WTC11 (cell line): ENCODE results near the gene IGFBP4. TPM values are rescaled to one million over a fixed set of nuclear protein-coding genes. Genes with fewer than 3 reads are reported as not detected.

ENCODE experiments used
- ATAC-seq: fragments of 200-7000 bp; cut with Tn5 transposase; 2 replicates; pipeline ENCODE4 v1.10.0; 2021; ENCODE audit warnings: mild to moderate bottlenecking, moderate library complexity
- CTCF ChIA-PET: fragments of 300-600 bp; sonication (Branson Sonifier 250); formaldehyde crosslinking; loops from one replicate; lab custom pipeline; 2021; ENCODE audit warnings: antibody characterized with exemption; lab: Charles Lee
- POLR2A ChIA-PET: fragments of 350-600 bp; sonication (Branson Sonifier 250); formaldehyde crosslinking; loops from one replicate; lab custom pipeline; 2021; ENCODE audit warnings: antibody characterized with exemption; lab: Charles Lee
- DNase-seq: peaks from one replicate; pipeline ENCODE4 v3.0.0; 2021; ENCODE audit warnings: low spot score
- H3K27ac Mint-ChIP-seq: 2 replicates; pipeline ENCODE4 v1.8.0; 2021; ENCODE audit warnings: mixed read lengths
- H3K27me3 Mint-ChIP-seq: 2 replicates; pipeline ENCODE4 v1.8.0; 2021; ENCODE audit warnings: low read depth, mild to moderate bottlenecking, moderate library complexity, mixed read lengths
- H3K36me3 Mint-ChIP-seq: 2 replicates; pipeline ENCODE4 v1.8.0; 2021; ENCODE audit warnings: mixed read lengths
- H3K4me1 Mint-ChIP-seq: 2 replicates; pipeline ENCODE4 v1.8.0; 2022; ENCODE audit warnings: mixed read lengths
- H3K4me3 Mint-ChIP-seq: 2 replicates; pipeline ENCODE4 v1.8.0; 2021; ENCODE audit warnings: mild to moderate bottlenecking, moderate library complexity, mixed read lengths
- H3K9me3 Mint-ChIP-seq: 2 replicates; pipeline ENCODE4 v1.8.0; 2021; ENCODE audit warnings: mixed read lengths
- ATF2 ChIP-seq: sonication (generic); formaldehyde crosslinking; IDR thresholded peaks from 2 replicates; pipeline ENCODE4 v1.8.1; 2022; ENCODE audit warnings: low read depth, missing genetic modification reagents, borderline replicate concordance
- CREM ChIP-seq: sonication (generic); formaldehyde crosslinking; IDR thresholded peaks from 2 replicates; pipeline ENCODE4 v1.8.1; 2022; ENCODE audit warnings: mild to moderate bottlenecking, missing genetic modification reagents, moderate library complexity
- EMX1 ChIP-seq: fragments of 250-450 bp; sonication (Bioruptor Pico); IDR thresholded peaks from 2 replicates; pipeline ENCODE4 v1.8.0; 2021; ENCODE audit warnings: mild to moderate bottlenecking
- JAZF1 ChIP-seq: fragments of 250-450 bp; sonication (Bioruptor Pico); IDR thresholded peaks from 2 replicates; pipeline ENCODE4 v1.9.0; 2021; ENCODE audit warnings: moderate library complexity, mild to moderate bottlenecking, inconsistent platforms
- PREB ChIP-seq: sonication (generic); formaldehyde crosslinking; IDR thresholded peaks from 2 replicates; pipeline ENCODE4 v1.8.1; 2022; ENCODE audit warnings: mild to moderate bottlenecking, missing genetic modification reagents, moderate library complexity, borderline replicate concordance
- RORB ChIP-seq: fragments of 250-450 bp; sonication (Bioruptor Pico); IDR thresholded peaks from 2 replicates; pipeline ENCODE4 v1.9.0; 2021; ENCODE audit warnings: mild to moderate bottlenecking
- SMAD4 ChIP-seq: sonication (generic); formaldehyde crosslinking; IDR thresholded peaks from 2 replicates; pipeline ENCODE4 v1.8.0; 2022; ENCODE audit warnings: mild to moderate bottlenecking, missing genetic modification reagents
- SP1 ChIP-seq: sonication (generic); formaldehyde crosslinking; conservative IDR thresholded peaks from 2 replicates; pipeline ENCODE4 v1.8.1; 2022; ENCODE audit warnings: missing genetic modification reagents
- TEAD1 ChIP-seq: sonication (generic); formaldehyde crosslinking; IDR thresholded peaks from 2 replicates; pipeline ENCODE4 v1.8.0; 2022; ENCODE audit warnings: mild to moderate bottlenecking, missing genetic modification reagents
- ZNF121 ChIP-seq: sonication (generic); formaldehyde crosslinking; IDR thresholded peaks from 2 replicates; pipeline ENCODE4 v1.8.0; 2023; ENCODE audit warnings: missing genetic modification reagents
- ZNF219 ChIP-seq: sonication (generic); formaldehyde crosslinking; IDR thresholded peaks from 2 replicates; pipeline ENCODE4 v1.8.0; 2023; ENCODE audit warnings: missing genetic modification reagents, mild to moderate bottlenecking, borderline replicate concordance
- ZNF263 ChIP-seq: sonication (generic); formaldehyde crosslinking; IDR thresholded peaks from 2 replicates; pipeline ENCODE4 v1.8.1; 2022; ENCODE audit warnings: low read depth, mild to moderate bottlenecking, moderate library complexity, missing genetic modification reagents
- ZNF396 ChIP-seq: fragments of 250-450 bp; sonication (Bioruptor Pico); IDR thresholded peaks from 2 replicates; pipeline ENCODE4 v1.8.0; 2021; ENCODE audit warnings: mild to moderate bottlenecking, moderate library complexity, borderline replicate concordance
- ZNF423 ChIP-seq: fragments of 250-450 bp; sonication (Bioruptor Pico); IDR thresholded peaks from 2 replicates; pipeline ENCODE4 v2.1.2; 2022; ENCODE audit warnings: mild to moderate bottlenecking, moderate library complexity
- ZSCAN18 ChIP-seq: fragments of 250-450 bp; sonication (Bioruptor Pico); IDR thresholded peaks from 2 replicates; pipeline ENCODE4 v2.1.2; 2022; ENCODE audit warnings: mild to moderate bottlenecking, moderate library complexity
- total RNA-seq: library from RNA; stranded (reverse); gene quantifications from 3 replicates; pipeline ENCODE4 v1.2.3, GENCODE V29; 2021
- TF ChIP-seq, protein P1 (sequence below): sonication (generic); formaldehyde crosslinking; IDR thresholded peaks from 2 replicates; pipeline ENCODE4 v1.8.0; 2022; ENCODE audit warnings: mild to moderate bottlenecking, missing genetic modification reagents

IGFBP4 gene
- total RNA-seq, 1 experiment from 2014 or later = 172 TPM

GRCh38 chr17:40485851-40486521 lies 42.7 kb downstream of the IGFBP4 start:
- DNase-seq = no peak
- Mint-ChIP-seq H3K27me3 (peaks cover 2% of the 10 kb centered on the region; the same call in 1 of the 2 replicates), H3K4me3 (no peak overlapping the region), H3K27ac (no peak overlapping the region), H3K36me3 (no peaks in the 10 kb centered on the region), H3K4me1 (peaks cover 82% of the 10 kb centered on the region), H3K9me3 (no peaks in the 10 kb centered on the region)
- ChIA-PET POLR2A (interaction anchor here (0.6 kb wide), 1 partner anchor 15 kb away, joined by 3 read pairs; no protein-coding TSS in a partner anchor), CTCF (interaction anchor here (0.6 to 4.8 kb wide), 7 partner anchors 10 to 180 kb away, joined by 3 to 57 read pairs (median 3); no protein-coding TSS in a partner anchor)
- ATAC-seq = no peak
- no peak for TF ChIP-seq SP1 (CRISPR knock-in tag)
- no peak for TF ChIP-seq CREM
- TF ChIP-seq ATF2 = no peak
- TF ChIP-seq RORB (CRISPR knock-in tag) = no peak
- TF ChIP-seq PREB (CRISPR knock-in tag) = no peak
- no peak for TF ChIP-seq JAZF1
- TF ChIP-seq SMAD4 (CRISPR knock-in tag) = no peak
- TF ChIP-seq ZNF121 (CRISPR knock-in tag) = no peak
- TF ChIP-seq EMX1 (CRISPR knock-in tag) = no peak
- no peak for TF ChIP-seq ZNF396 (CRISPR knock-in tag)
- TF ChIP-seq ZNF263 (CRISPR knock-in tag) = no peak
- TF ChIP-seq TEAD1 (CRISPR knock-in tag) = no peak

DNA sequence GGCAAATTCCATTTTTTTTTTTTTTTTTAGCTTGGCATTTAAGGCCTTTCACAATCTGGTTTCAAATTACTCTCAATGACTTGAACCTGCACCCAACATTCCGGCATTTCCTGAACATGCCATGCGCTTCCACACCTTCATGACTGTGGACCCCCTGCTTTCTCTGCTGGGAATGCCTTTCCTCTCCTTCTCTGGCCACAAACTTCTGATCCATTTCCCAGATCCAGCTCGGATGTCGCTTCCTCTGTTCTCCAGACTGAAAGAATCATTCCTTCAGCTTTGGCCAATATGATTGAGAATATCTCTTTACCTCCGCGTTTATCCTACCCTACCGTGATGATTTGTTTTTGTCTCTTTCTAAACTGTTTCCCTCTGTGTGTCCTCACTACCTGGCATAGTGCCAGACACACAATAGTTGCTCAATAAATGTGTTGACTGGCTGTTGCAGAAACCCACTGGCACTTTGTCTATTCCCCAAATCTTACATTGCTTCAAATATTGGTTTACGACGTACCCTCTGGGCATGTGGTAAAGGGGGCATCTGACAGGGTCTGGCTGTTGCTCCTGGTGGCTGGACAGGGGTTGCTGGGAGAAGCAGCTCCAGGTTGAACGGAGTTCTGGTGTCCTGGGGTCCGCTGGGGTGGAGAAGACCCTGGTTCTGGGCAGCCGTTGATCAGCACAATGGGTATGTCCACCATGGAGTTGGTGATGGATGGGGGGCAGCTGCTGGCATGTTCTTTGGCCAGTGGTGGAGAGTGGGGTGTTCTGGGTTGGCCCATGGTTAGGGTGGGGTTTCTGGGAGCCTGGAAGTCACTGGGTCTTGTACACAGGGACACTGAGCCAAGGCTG lies 43.5 kb downstream of the IGFBP4 start:
- Mint-ChIP-seq H3K36me3 (no peaks in the 10 kb centered on the region), H3K4me3 (no peak overlapping the region), H3K27me3 (peaks cover 2% of the 10 kb centered on the region; the same call in 1 of the 2 replicates), H3K9me3 (no peaks in the 10 kb centered on the region), H3K4me1 (peaks cover 82% of the 10 kb centered on the region), H3K27ac (no peak overlapping the region)
- no peak for ATAC-seq
- CTCF ChIA-PET = interaction anchor here (0.5 to 4.8 kb wide), 9 partner anchors 9 to 757 kb away, joined by 3 to 57 read pairs (median 3); no protein-coding TSS in a partner anchor
- TF ChIP-seq ZNF219 (CRISPR knock-in tag) (no peak), TEAD1 (CRISPR knock-in tag) (no peak), ZNF423 (CRISPR knock-in tag) (no peak)
- TF ChIP-seq, protein P1, sequence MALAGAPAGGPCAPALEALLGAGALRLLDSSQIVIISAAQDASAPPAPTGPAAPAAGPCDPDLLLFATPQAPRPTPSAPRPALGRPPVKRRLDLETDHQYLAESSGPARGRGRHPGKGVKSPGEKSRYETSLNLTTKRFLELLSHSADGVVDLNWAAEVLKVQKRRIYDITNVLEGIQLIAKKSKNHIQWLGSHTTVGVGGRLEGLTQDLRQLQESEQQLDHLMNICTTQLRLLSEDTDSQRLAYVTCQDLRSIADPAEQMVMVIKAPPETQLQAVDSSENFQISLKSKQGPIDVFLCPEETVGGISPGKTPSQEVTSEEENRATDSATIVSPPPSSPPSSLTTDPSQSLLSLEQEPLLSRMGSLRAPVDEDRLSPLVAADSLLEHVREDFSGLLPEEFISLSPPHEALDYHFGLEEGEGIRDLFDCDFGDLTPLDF (CRISPR knock-in tag) = 0 out of 2 replicates have a peak, but pooled peaks have one; percentile 16
- DNase-seq = no peak
- POLR2A ChIA-PET = interaction anchor here (0.6 kb wide), 1 partner anchor 16 kb away, joined by 3 read pairs; no protein-coding TSS in a partner anchor

DNA sequence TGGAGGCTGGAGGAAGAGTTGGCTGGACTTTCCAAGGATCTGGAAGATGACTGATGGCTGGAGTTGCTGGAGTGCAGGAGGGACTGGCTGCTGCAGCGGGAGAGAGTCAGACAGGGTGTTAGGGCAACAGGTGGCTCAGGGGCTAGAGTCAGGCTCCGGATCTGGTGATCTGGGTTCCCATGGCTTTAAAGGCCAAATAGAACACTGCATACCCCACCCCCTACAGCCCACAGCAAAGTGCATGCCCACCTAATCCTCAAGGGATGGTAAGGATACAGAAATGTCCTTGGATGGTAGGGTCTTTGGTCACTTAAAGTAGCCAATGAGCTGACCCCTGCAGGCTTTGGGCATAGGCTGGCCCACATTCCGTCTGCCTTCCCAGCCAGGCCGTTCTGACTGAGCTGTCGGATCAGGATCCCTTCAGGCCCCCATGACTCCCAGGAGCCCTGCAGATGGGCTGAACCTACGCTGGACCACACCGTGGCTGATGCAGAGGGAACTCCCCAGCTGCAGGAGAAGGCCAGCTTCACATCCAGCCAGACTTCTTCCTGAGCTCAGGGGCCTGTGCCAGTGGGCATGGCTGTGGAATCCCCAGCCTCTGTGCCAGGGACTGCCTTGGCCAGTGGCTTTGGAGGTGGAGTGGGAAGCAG lies 44.2 kb downstream of the IGFBP4 start:
- Mint-ChIP-seq H3K36me3 (no peaks in the 10 kb centered on the region), H3K4me3 (no peak overlapping the region), H3K4me1 (peaks cover 80% of the 10 kb centered on the region), H3K27ac (no peak overlapping the region), H3K9me3 (no peaks in the 10 kb centered on the region), H3K27me3 (peaks cover 2% of the 10 kb centered on the region; the same call in 1 of the 2 replicates)
- no peak for TF ChIP-seq ZSCAN18
- no peak for TF ChIP-seq CREM
- no peak for TF ChIP-seq JAZF1
- ATAC-seq = no peak
- CTCF ChIA-PET = interaction anchor here (0.9 to 4.8 kb wide), 5 partner anchors 9 to 46 kb away, joined by 3 to 57 read pairs (median 3); no protein-coding TSS in a partner anchor
- no peak for DNase-seq
- POLR2A ChIA-PET = no interaction called here
